HepG2 (cell line): ENCODE results near the gene MFF. TPM values are rescaled to one million over a fixed set of nuclear protein-coding genes. Genes with fewer than 3 reads are reported as not detected.

Source experiments
- ATAC-seq: fragments of 200-7000 bp; cut with Tn5 transposase; 3 replicates; pipeline ENCODE4 v1.9.1; 2020; ENCODE audit warnings: mild to moderate bottlenecking, moderate library complexity
- BruUV-seq: library from RNA; stranded (reverse); fragments of 400-500 nt; replicated peaks from 2 replicates; lab custom pipeline; 2021; lab: Mats Ljungman, UMichigan
- CTCF ChIA-PET: fragments of 300-600 bp; formaldehyde crosslinking; extraction: SDS; loops from one replicate; lab custom pipeline; 2021; ENCODE audit warnings: low total read pairs, inconsistent platforms, low intra/inter-chr PET ratio; lab: Yijun Ruan, JAX
- POLR2A ChIA-PET: fragments of 350-600 bp; sonication (Branson Sonifier 250); formaldehyde crosslinking; loops from one replicate; lab custom pipeline; 2020; ENCODE audit warnings: antibody characterized with exemption, inconsistent platforms; lab: Yijun Ruan, JAX
- DNase-seq: peaks from one replicate; pipeline ENCODE4 v3.0.0-alpha.2; 2015; ENCODE audit warnings: low spot score
- FAIRE-seq: peaks from 3 replicates; lab custom pipeline; 2011; peaks lifted over from hg19 to GRCh38; lab: Jason Lieb, UNC
- H2AFZ ChIP-seq: one replicate; pipeline ENCODE4 v1.6.1; 2011; ENCODE audit warnings: low read length, inconsistent platforms
- H3K27ac ChIP-seq: fragments of 300-600 bp; 3 replicates; pipeline ENCODE4 v1.8.0; 2011; ENCODE audit warnings: mixed run types, mild to moderate bottlenecking, mixed read lengths, low read length, inconsistent platforms; ENCODE audit not compliant: insufficient read depth; ENCODE audit errors: extremely low read length
- H3K27me3 ChIP-seq, 2 experiments: fragments of 200-600 bp in 1 of 2; 2 replicates in 1 of 2; 3 replicates in 1 of 2; pipeline versions ENCODE4 v1.6.0 to v1.8.0; 2011; ENCODE audit warnings: low read length in 2 of 2, mild to moderate bottlenecking in 2 of 2, moderate library complexity in 2 of 2, inconsistent platforms in 1 of 2; ENCODE audit not compliant: insufficient read depth in 2 of 2, control insufficient read depth in 1 of 2
- H3K36me3 ChIP-seq, 2 experiments: fragments of 200-600 bp in 1 of 2; replicated peaks in 1 of 2; 2 replicates in 1 of 2; 3 replicates in 1 of 2; pipeline versions ENCODE4 v1.5.1 to v1.8.0; 2011; ENCODE audit warnings: low read length in 2 of 2, inconsistent platforms in 1 of 2; ENCODE audit not compliant: insufficient read depth in 2 of 2, control insufficient read depth in 1 of 2
- H3K4me1 ChIP-seq: 2 replicates; pipeline ENCODE4 v1.5.1; 2012; ENCODE audit warnings: low read length, inconsistent platforms; ENCODE audit not compliant: insufficient read depth
- H3K4me2 ChIP-seq: 2 replicates; pipeline ENCODE4 v1.6.0; 2011; ENCODE audit warnings: low read depth, low read length, inconsistent platforms
- H3K4me3 ChIP-seq, 3 experiments: fragments of 200-600 bp in 1 of 3; sonication (generic), shearing (Covaris generic) in 1 of 3; replicated peaks in 1 of 3; 2 replicates each; pipeline ENCODE4 v1.5.1; 2011 to 2016; ENCODE audit warnings: low read length in 3 of 3, inconsistent platforms in 2 of 3, low read depth in 2 of 3, mild to moderate bottlenecking in 2 of 3, control low read depth in 1 of 3, mixed read lengths in 1 of 3; ENCODE audit not compliant: insufficient read depth in 1 of 3
- H3K79me2 ChIP-seq: one replicate; pipeline ENCODE4 v1.6.1; 2011; ENCODE audit warnings: low read length, inconsistent platforms; ENCODE audit not compliant: insufficient read depth
- H3K9ac ChIP-seq: 2 replicates; pipeline ENCODE4 v1.6.0; 2011; ENCODE audit warnings: mild to moderate bottlenecking, low read depth, low read length, inconsistent platforms; ENCODE audit not compliant: insufficient read depth
- H3K9me3 ChIP-seq: 2 replicates; pipeline ENCODE4 v1.5.1; 2012; ENCODE audit warnings: mild to moderate bottlenecking, low read length
- H4K20me1 ChIP-seq: 2 replicates; pipeline ENCODE4 v1.6.0; 2011; ENCODE audit warnings: inconsistent platforms, mild to moderate bottlenecking, low read length, moderate library complexity; ENCODE audit not compliant: insufficient read depth
- BRD4 ChIP-seq: sonication (generic); formaldehyde crosslinking; IDR thresholded peaks from 2 replicates; pipeline ENCODE4 v1.4.0; 2020; ENCODE audit warnings: missing genetic modification reagents
- SRSF4 ChIP-seq: fragments of 200-400 bp; formaldehyde crosslinking; IDR thresholded peaks from one replicate; pipeline ENCODE4 v1.6.1; 2018; ENCODE audit warnings: mild to moderate bottlenecking, low read depth, low read length, moderate library complexity; ENCODE audit not compliant: poor library complexity, severe bottlenecking
- TEAD3 ChIP-seq: optimal IDR thresholded peaks from 2 replicates; pipeline ENCODE3; 2016; ENCODE audit warnings: borderline replicate concordance
- ZGPAT ChIP-seq: IDR thresholded peaks from 2 replicates; pipeline ENCODE4 v1.6.1; 2016; ENCODE audit warnings: mild to moderate bottlenecking
- ZNF510 ChIP-seq: sonication (generic); formaldehyde crosslinking; IDR thresholded peaks from 2 replicates; pipeline ENCODE4 v1.4.0; 2020; ENCODE audit warnings: low read depth, mild to moderate bottlenecking, missing genetic modification reagents
- ZNF850 ChIP-seq: sonication (generic); formaldehyde crosslinking; conservative IDR thresholded peaks from 2 replicates; pipeline ENCODE4 v1.9.0; 2021; ENCODE audit warnings: mild to moderate bottlenecking, missing genetic modification reagents
- WGBS: methylation state at CpG from one replicate; pipeline ENCODE4 v1.1.6; 2017; ENCODE audit warnings: low lambda C conversion rate; 5-methylcytosine and 5-hydroxymethylcytosine counted together
- in situ Hi-C: cut with HindIII; loops from 2 replicates; pipeline ENCODE4 v1.10.0; 2017; ENCODE audit warnings: low pct_unique_long_range_greater_than_20kb; ENCODE audit not compliant: extremely low pct_ligation_motif_present
- intact Hi-C: fragments of 100-400 bp; cut with micrococcal nuclease; formaldehyde crosslinking; loops from one replicate; pipeline ENCODE4 v1.10.0; 2022; ENCODE audit not compliant: unreplicated experiment
- polyA plus RNA-seq, 8 experiments: library from polyadenylated mRNA; depleted of rRNA in 3 of 8; stranded (reverse) in 7 of 8; unstranded in 1 of 8; fragments of >200 nt; fragmentation: Illumina TruSeq in 4 of 8; extraction: Trizol in 4 of 8; gene quantifications; 2 replicates each; pipeline versions ENCODE4 v1.2.1 to v1.2.3, GENCODE V29; 2011 to 2016; ENCODE audit warnings: low read depth in 4 of 8, missing spikeins in 1 of 8, mixed read lengths in 1 of 8; ENCODE audit not compliant: insufficient read depth in 1 of 8
- total RNA-seq, 5 experiments: library from RNA; depleted of rRNA; stranded (reverse); fragments of >200 nt; fragmentation: Illumina TruSeq; extraction: Trizol; gene quantifications; 2 replicates each; pipeline ENCODE4 v1.2.3, GENCODE V29; 2016; ENCODE audit warnings: low read depth in 1 of 5
- TF ChIP-seq, protein P1 (sequence below): sonication (generic); formaldehyde crosslinking; IDR thresholded peaks from 2 replicates; pipeline ENCODE4 v1.8.0; 2023; ENCODE audit warnings: mild to moderate bottlenecking, missing genetic modification reagents
- TF ChIP-seq, protein P2 (sequence below): sonication (generic); formaldehyde crosslinking; IDR thresholded peaks from 2 replicates; pipeline ENCODE4 v1.4.0; 2020; ENCODE audit warnings: mild to moderate bottlenecking, missing genetic modification reagents

Gene MFF
- total and polyA plus RNA-seq, 2 of the 13 experiments (the other 11 are each of a cell fraction or from before 2014, with no cell fraction given): 81.9 to 156 TPM

DNA sequence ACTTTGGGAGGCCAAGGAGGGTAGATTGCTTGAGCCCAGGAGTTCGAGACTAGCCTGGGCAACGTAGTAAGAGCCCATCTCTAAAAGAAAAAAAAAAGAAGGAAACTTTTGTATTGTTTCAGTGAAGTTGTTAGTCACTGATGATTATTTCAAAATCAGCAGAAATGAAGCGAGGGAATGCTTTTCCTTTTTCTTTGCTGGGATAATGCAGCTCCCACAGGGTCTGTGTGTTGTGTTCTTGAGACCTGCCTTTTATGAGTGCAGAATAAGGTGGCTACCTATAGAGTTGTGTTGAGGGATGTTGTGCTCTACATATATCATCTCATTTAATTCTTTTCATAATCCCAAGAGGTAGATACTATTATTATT is 42.4 kb downstream of the MFF start:
- ATAC-seq (no peak), FAIRE-seq (no peak), DNase-seq (no peak)
- no peak overlapping the region for H2AFZ ChIP-seq
- 78% methylated on average over 3 of the region's 3 CpGs for WGBS
- H3K9me3 ChIP-seq: no peaks in the 10 kb centered on the region
- H3K36me3 ChIP-seq: no peaks in the 10 kb centered on the region
- in situ Hi-C loops: no loop called here
- H3K4me2 ChIP-seq: no peak overlapping the region
- no peaks in the 10 kb centered on the region for H4K20me1 ChIP-seq
- ChIA-PET CTCF (no interaction called here), POLR2A (no interaction called here)
- peaks cover 15% of the 10 kb centered on the region for H3K4me1 ChIP-seq
- H3K9ac ChIP-seq: no peak overlapping the region
- no peaks in the 10 kb centered on the region for H3K27me3 ChIP-seq
- H3K79me2 ChIP-seq: no peaks in the 10 kb centered on the region
- BruUV-seq: no TSS peak
- TF ChIP-seq, protein P1, sequence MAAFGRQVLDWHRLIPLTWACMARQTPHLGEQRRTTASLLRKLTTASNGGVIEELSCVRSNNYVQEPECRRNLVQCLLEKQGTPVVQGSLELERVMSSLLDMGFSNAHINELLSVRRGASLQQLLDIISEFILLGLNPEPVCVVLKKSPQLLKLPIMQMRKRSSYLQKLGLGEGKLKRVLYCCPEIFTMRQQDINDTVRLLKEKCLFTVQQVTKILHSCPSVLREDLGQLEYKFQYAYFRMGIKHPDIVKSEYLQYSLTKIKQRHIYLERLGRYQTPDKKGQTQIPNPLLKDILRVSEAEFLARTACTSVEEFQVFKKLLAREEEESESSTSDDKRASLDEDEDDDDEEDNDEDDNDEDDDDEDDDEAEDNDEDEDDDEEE (CRISPR knock-in tag): no peak
- TF ChIP-seq BRD4 (CRISPR knock-in tag): no peak
- TF ChIP-seq, all 625 proteins: peak for 0
- Histone ChIP-seq H3K4me3 (no peak overlapping the region), H3K27ac (no peak overlapping the region)
- intact Hi-C loops: no loop called here

DNA sequence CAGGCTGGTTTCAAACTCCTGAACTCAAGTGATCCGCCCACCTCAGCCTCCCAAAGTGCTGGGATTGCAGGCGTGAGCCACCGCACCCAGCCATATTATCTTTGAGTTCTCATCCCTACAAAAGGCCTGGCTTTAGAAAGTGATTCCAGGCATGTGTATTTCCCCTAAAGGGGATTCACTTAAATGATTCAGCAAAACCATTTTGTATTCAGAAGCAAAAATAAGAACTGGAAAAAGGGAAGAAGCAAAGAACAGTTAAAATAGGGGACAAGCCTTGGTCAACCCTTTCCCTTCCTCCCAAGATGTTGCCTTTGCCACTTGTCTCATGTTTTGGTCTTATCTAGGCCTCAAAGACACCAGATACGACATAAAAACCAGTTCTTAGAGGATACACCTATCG is 43.5 kb downstream of the MFF start:
- no peaks in the 10 kb centered on the region for H3K79me2 ChIP-seq
- H3K27me3 ChIP-seq: no peaks in the 10 kb centered on the region
- no peak overlapping the region for H3K9ac ChIP-seq
- no peak overlapping the region for H3K4me2 ChIP-seq
- in situ Hi-C loops (no loop called here), intact Hi-C loops (no loop called here)
- H2AFZ ChIP-seq: no peak overlapping the region
- H3K36me3 ChIP-seq: no peaks in the 10 kb centered on the region
- H4K20me1 ChIP-seq: no peaks in the 10 kb centered on the region
- DNase-seq (no peak), FAIRE-seq (no peak), ATAC-seq (no peak)
- 83% methylated on average over 5 of the region's 5 CpGs for WGBS
- no peak overlapping the region for H3K27ac ChIP-seq
- BruUV-seq: no TSS peak
- POLR2A ChIA-PET: no interaction called here
- H3K9me3 ChIP-seq: no peaks in the 10 kb centered on the region
- H3K4me3 ChIP-seq: no peak overlapping the region
- peaks cover 15% of the 10 kb centered on the region for H3K4me1 ChIP-seq
- CTCF ChIA-PET: no interaction called here
- TF ChIP-seq TEAD3 (CRISPR knock-in tag) (no peak), ZGPAT (CRISPR knock-in tag) (no peak), ZNF510 (no peak), ZNF850 (CRISPR knock-in tag) (no peak), SRSF4 (no peak)
- TF ChIP-seq, protein P2, sequence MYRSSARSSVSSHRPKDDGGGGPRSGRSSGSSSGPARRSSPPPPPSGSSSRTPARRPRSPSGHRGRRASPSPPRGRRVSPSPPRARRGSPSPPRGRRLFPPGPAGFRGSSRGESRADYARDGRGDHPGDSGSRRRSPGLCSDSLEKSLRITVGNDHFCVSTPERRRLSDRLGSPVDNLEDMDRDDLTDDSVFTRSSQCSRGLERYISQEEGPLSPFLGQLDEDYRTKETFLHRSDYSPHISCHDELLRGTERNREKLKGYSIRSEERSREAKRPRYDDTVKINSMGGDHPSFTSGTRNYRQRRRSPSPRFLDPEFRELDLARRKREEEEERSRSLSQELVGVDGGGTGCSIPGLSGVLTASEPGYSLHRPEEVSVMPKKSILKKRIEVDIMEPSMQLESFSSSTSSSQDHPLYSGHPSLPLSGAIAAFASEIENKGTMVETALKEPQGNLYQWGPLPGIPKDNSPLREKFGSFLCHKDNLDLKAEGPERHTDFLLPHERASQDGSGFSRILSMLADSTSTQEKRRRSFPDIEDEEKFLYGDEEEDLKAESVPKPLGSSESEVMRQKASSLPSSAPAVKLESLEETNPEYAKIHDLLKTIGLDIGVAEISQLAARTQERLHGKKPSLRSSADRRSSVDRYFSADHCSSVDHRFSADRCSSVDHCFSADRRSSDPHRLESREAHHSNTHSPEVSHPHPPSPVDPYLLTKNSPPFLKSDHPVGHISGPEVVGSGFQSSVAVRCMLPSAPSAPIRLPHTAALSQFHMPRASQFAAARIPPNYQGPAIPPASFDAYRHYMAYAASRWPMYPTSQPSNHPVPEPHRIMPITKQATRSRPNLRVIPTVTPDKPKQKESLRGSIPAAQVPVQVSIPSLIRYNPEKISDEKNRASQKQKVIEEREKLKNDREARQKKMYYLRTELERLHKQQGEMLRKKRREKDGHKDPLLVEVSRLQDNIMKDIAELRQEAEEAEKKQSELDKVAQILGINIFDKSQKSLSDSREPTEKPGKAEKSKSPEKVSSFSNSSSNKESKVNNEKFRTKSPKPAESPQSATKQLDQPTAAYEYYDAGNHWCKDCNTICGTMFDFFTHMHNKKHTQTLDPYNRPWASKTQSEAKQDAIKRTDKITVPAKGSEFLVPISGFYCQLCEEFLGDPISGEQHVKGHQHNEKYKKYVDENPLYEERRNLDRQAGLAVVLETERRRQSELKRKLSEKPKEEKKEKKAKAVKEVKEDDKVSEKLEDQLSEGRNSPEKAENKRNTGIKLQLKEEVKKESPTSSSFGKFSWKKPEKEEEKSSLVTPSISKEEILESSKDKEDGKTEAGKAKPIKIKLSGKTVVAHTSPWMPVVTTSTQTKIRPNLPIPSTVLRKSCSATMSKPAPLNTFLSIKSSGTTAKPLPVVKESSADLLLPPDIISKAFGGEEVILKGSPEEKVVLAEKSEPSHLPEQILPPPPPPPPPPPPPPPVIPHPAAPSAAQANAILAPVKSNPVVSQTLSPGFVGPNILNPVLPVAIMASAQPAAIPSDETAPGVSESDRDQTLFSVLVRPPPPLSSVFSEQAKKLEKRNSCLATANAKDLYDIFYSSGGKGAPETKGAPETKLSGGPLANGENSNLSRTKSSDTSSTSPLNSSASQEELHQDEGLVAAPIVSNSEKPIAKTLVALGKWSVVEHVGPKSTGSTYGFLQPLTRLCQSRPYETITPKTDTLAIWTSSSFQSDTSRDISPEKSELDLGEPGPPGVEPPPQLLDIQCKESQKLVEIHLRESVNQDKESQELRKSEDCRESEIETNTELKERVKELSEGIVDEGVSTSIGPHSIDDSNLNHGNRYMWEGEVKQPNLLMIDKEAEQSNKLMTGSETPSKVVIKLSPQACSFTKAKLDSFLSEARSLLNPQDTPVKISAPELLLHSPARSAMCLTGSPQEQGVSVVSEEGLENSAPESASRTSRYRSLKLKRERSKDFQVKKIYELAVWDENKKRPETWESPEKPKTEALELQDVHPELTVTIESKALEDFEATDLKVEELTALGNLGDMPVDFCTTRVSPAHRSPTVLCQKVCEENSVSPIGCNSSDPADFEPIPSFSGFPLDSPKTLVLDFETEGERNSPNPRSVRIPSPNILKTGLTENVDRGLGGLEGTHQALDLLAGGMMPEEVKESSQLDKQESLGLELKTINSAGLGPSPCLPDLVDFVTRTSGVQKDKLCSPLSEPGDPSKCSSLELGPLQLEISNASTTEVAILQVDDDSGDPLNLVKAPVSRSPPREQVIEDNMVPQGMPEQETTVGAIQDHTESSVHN (CRISPR knock-in tag): no peak
